SK-N-SH (cell line): ENCODE measurements around the gene PAXIP1. TPM values are rescaled to one million over a fixed set of nuclear protein-coding genes. Genes with fewer than 3 reads are reported as not detected.

Experiments used
- CTCF ChIA-PET: fragments of 300-600, 350-600 bp; formaldehyde crosslinking; extraction: SDS; loops from one replicate; lab custom pipeline; 2021; lab: Yijun Ruan, JAX
- POLR2A ChIA-PET: fragments of 350-600 bp; sonication (Branson Sonifier 250); formaldehyde crosslinking; extraction: SDS; loops from one replicate; lab custom pipeline; 2020; ENCODE audit warnings: antibody characterized with exemption, inconsistent platforms; lab: Yijun Ruan, JAX
- DNase-seq: peaks from one replicate; pipeline ENCODE4 v3.0.0; 2012
- H2AFZ ChIP-seq: fragments of 200-600 bp; sonication (generic); 2 replicates; pipeline ENCODE4 v1.8.1; 2016; ENCODE audit warnings: antibody characterized with exemption, mild to moderate bottlenecking, low read depth
- H3F3A ChIP-seq: fragments of 200-600 bp; sonication (generic); replicated peaks from 2 replicates; pipeline ENCODE3; 2016; ENCODE audit warnings: antibody characterized with exemption, mild to moderate bottlenecking; ENCODE audit not compliant: insufficient read depth
- H3K27ac ChIP-seq, 2 experiments: fragments of 200-500 bp in 1 of 2; fragments of 200-600 bp in 1 of 2; sonication (Bioruptor generic) in 1 of 2; sonication (generic), shearing (Covaris generic) in 1 of 2; 2 replicates each; pipeline versions ENCODE4 v1.5.1 to v1.6.1; 2014 to 2016; ENCODE audit warnings: low read depth in 2 of 2, inconsistent platforms in 1 of 2, low read length in 1 of 2, mild to moderate bottlenecking in 1 of 2, mixed read lengths in 1 of 2
- H3K27me3 ChIP-seq: fragments of 200-600 bp; sonication (generic), shearing (Covaris generic); 2 replicates; pipeline ENCODE4 v1.6.1; 2016; ENCODE audit warnings: mixed run types; ENCODE audit not compliant: insufficient read depth
- H3K36me3 ChIP-seq, 2 experiments: fragments of 200-500 bp in 1 of 2; fragments of 200-600 bp in 1 of 2; sonication (Bioruptor generic) in 1 of 2; sonication (generic) in 1 of 2; replicated peaks in 1 of 2; 2 replicates each; pipeline versions ENCODE3 to v1.5.1; 2014 to 2016; ENCODE audit warnings: low read length in 1 of 2, mild to moderate bottlenecking in 1 of 2; ENCODE audit not compliant: insufficient read depth in 2 of 2, control insufficient read depth in 1 of 2
- H3K4me1 ChIP-seq, 2 experiments: fragments of 200-500 bp in 1 of 2; fragments of 200-600 bp in 1 of 2; sonication (Bioruptor generic) in 1 of 2; sonication (generic), shearing (Covaris generic) in 1 of 2; 2 replicates each; pipeline versions ENCODE4 v1.5.1 to v1.6.1; 2014 to 2016; ENCODE audit warnings: low read depth in 1 of 2, low read length in 1 of 2, mixed run types in 1 of 2; ENCODE audit not compliant: insufficient read depth in 2 of 2, control insufficient read depth in 1 of 2
- H3K4me2 ChIP-seq: fragments of 200-600 bp; sonication (generic), shearing (Covaris generic); 2 replicates; pipeline ENCODE4 v1.6.1; 2017; ENCODE audit warnings: mixed run types
- H3K4me3 ChIP-seq, 2 experiments: fragments of 200-500 bp in 1 of 2; fragments of 200-600 bp in 1 of 2; sonication (Bioruptor generic) in 1 of 2; sonication (generic), shearing (Covaris generic) in 1 of 2; 2 replicates each; pipeline versions ENCODE4 v1.5.1 to v1.8.1; 2014 to 2016; ENCODE audit warnings: low read depth in 2 of 2, inconsistent platforms in 1 of 2, low read length in 1 of 2, mild to moderate bottlenecking in 1 of 2, mixed read lengths in 1 of 2, moderate library complexity in 1 of 2
- H3K79me2 ChIP-seq: fragments of 200-600 bp; sonication (generic); 2 replicates; pipeline ENCODE4 v1.8.1; 2017; ENCODE audit warnings: mild to moderate bottlenecking; ENCODE audit not compliant: insufficient read depth
- H3K9ac ChIP-seq: fragments of 200-600 bp; sonication (generic); 2 replicates; pipeline ENCODE4 v1.6.1; 2017; ENCODE audit warnings: mixed run types
- H3K9me2 ChIP-seq: fragments of 200-600 bp; sonication (generic); 2 replicates; pipeline ENCODE4 v1.6.1; 2017; ENCODE audit warnings: mixed run types
- H3K9me3 ChIP-seq: fragments of 200-600 bp; sonication (generic); 2 replicates; pipeline ENCODE4 v1.6.1; 2017; ENCODE audit warnings: mixed run types, mild to moderate bottlenecking, moderate library complexity
- H4K20me1 ChIP-seq: fragments of 200-600 bp; sonication (generic); 2 replicates; pipeline ENCODE4 v1.6.1; 2017; ENCODE audit warnings: mild to moderate bottlenecking, mixed run types; ENCODE audit not compliant: insufficient read depth
- CHD2 ChIP-seq: fragments of 150-350 bp; IDR thresholded peaks from 2 replicates; pipeline ENCODE4 v1.6.1; 2018; ENCODE audit warnings: low read length; ENCODE audit not compliant: partially characterized antibody
- ELF1 ChIP-seq: IDR thresholded peaks from 2 replicates; pipeline ENCODE4 v1.4.0; 2012
- EP300 ChIP-seq, 2 experiments: IDR thresholded peaks; 2 replicates each; pipeline versions ENCODE4 v1.4.0 to v1.6.1; 2012; ENCODE audit warnings: borderline replicate concordance in 1 of 2, low read depth in 1 of 2, low read length in 1 of 2
- FOXM1 ChIP-seq: IDR thresholded peaks from 2 replicates; pipeline ENCODE4 v1.4.0; 2012; ENCODE audit warnings: low read depth, mild to moderate bottlenecking
- JUND ChIP-seq: IDR thresholded peaks from 2 replicates; pipeline ENCODE4 v1.4.0; 2012
- MEF2A ChIP-seq: IDR thresholded peaks from 2 replicates; pipeline ENCODE4 v1.4.0; 2012; ENCODE audit warnings: low read depth, borderline replicate concordance
- MXI1 ChIP-seq: IDR thresholded peaks from 2 replicates; pipeline ENCODE4 v1.6.1; 2012; ENCODE audit warnings: mild to moderate bottlenecking, low read depth, low read length, improper control_type of control experiment
- NRF1 ChIP-seq: IDR thresholded peaks from 2 replicates; pipeline ENCODE4 v1.6.1; 2012; ENCODE audit warnings: low read depth, mild to moderate bottlenecking, low read length
- POLR2AphosphoS5 ChIP-seq: IDR thresholded peaks from 2 replicates; pipeline ENCODE4 v1.6.1; 2012; ENCODE audit warnings: low read depth, low read length
- RAD21 ChIP-seq: IDR thresholded peaks from 2 replicates; pipeline ENCODE4 v1.6.1; 2012; ENCODE audit warnings: mild to moderate bottlenecking, low read length
- SIN3A ChIP-seq: IDR thresholded peaks from 2 replicates; pipeline ENCODE4 v1.6.1; 2012; ENCODE audit warnings: low read depth, mild to moderate bottlenecking, low read length, moderate library complexity, borderline replicate concordance
- TCF12 ChIP-seq: IDR thresholded peaks from 2 replicates; pipeline ENCODE4 v1.4.0; 2012
- TEAD4 ChIP-seq: IDR thresholded peaks from 2 replicates; pipeline ENCODE4 v1.4.0; 2012; ENCODE audit warnings: mild to moderate bottlenecking, borderline replicate concordance; ENCODE audit not compliant: insufficient read depth
- WGBS: methylation state at CpG from one replicate; pipeline ENCODE4 v1.1.6; 2017; ENCODE audit warnings: low lambda C conversion rate; 5-methylcytosine and 5-hydroxymethylcytosine counted together
- polyA plus RNA-seq, 3 experiments: library from polyadenylated mRNA; depleted of rRNA; stranded (reverse); fragments of >200 nt; gene quantifications; 2 replicates each; pipeline ENCODE4 v1.2.3, GENCODE V29; 2012
- TF ChIP-seq, protein P1 (sequence below): IDR thresholded peaks from 2 replicates; pipeline ENCODE4 v1.6.1; 2012; ENCODE audit warnings: mild to moderate bottlenecking, low read depth, low read length, moderate library complexity
- TF ChIP-seq, protein P2 (sequence below): fragments of 150-350 bp; IDR thresholded peaks from 2 replicates; pipeline ENCODE4 v1.6.1; 2016; ENCODE audit warnings: mild to moderate bottlenecking, low read depth, low read length
- TF ChIP-seq, protein P3 (sequence below): IDR thresholded peaks from 2 replicates; pipeline ENCODE4 v1.4.0; 2012; ENCODE audit warnings: low read depth, borderline replicate concordance

Gene PAXIP1
- polyA plus RNA-seq, 1 of the 3 experiments (the other 2 are of a cell fraction), result 9.2 TPM

DNA sequence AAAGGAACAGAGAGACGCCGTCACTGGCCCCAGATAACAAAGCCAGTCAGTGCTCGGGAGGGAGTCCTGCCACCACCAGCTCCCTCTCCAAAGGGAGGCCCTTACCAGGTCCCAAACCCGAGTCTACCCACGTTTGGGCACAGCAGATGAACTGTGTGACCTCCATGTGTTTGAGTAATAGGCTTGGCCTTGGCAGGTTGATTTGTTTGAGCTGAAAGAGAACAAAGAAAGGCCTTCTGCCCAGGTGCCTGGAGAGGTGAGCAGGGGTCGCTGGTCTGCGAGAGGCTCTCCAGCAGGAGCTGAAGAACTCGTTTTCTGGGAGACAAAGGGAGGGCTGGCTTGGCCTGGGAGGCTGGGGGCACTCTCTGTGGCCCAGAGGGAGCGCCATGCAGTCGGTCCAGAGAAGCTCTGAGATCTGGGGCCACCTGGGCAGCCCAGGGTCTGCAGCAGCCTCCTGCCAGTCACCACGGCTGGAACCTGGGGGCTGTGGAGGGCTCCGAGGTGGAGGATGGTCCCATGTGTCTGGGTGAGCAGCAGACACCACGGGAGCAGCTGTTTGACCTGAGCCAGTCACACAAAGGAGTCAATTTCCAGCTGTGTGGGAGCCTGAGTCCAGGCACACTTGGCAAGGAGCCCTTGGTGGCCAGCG, 99.7 kb downstream of the PAXIP1 start:
- ChIA-PET POLR2A (no interaction called here), CTCF (interaction anchor here (0.5 to 13.0 kb wide), 5 partner anchors 10 to 544 kb away, joined by 3 to 126 read pairs (median 10); no protein-coding TSS in a partner anchor)
- Histone ChIP-seq H2AFZ (no peak overlapping the region), H3K36me3 (no peaks in the 10 kb centered on the region), H3K4me1 (no peaks in the 10 kb centered on the region), H3K79me2 (no peaks in the 10 kb centered on the region), H3K4me2 (no peak overlapping the region), H3K4me3 (no peak overlapping the region), H3K9me2 (no peaks in the 10 kb centered on the region), H3F3A (no peaks in the 10 kb centered on the region), H3K9ac (no peak overlapping the region), H3K9me3 (no peaks in the 10 kb centered on the region), H4K20me1 (no peaks in the 10 kb centered on the region), H3K27ac (no peak overlapping the region), H3K27me3 (no peaks in the 10 kb centered on the region)
- 24% methylated on average over 10 of the region's 14 CpGs for WGBS
- TF ChIP-seq, protein P1, sequence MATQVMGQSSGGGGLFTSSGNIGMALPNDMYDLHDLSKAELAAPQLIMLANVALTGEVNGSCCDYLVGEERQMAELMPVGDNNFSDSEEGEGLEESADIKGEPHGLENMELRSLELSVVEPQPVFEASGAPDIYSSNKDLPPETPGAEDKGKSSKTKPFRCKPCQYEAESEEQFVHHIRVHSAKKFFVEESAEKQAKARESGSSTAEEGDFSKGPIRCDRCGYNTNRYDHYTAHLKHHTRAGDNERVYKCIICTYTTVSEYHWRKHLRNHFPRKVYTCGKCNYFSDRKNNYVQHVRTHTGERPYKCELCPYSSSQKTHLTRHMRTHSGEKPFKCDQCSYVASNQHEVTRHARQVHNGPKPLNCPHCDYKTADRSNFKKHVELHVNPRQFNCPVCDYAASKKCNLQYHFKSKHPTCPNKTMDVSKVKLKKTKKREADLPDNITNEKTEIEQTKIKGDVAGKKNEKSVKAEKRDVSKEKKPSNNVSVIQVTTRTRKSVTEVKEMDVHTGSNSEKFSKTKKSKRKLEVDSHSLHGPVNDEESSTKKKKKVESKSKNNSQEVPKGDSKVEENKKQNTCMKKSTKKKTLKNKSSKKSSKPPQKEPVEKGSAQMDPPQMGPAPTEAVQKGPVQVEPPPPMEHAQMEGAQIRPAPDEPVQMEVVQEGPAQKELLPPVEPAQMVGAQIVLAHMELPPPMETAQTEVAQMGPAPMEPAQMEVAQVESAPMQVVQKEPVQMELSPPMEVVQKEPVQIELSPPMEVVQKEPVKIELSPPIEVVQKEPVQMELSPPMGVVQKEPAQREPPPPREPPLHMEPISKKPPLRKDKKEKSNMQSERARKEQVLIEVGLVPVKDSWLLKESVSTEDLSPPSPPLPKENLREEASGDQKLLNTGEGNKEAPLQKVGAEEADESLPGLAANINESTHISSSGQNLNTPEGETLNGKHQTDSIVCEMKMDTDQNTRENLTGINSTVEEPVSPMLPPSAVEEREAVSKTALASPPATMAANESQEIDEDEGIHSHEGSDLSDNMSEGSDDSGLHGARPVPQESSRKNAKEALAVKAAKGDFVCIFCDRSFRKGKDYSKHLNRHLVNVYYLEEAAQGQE, result no peak
- TF ChIP-seq RAD21 (no peak), CHD2 (no peak), ELF1 (no peak), NRF1 (no peak), JUND (no peak)
- TF ChIP-seq, protein P2, sequence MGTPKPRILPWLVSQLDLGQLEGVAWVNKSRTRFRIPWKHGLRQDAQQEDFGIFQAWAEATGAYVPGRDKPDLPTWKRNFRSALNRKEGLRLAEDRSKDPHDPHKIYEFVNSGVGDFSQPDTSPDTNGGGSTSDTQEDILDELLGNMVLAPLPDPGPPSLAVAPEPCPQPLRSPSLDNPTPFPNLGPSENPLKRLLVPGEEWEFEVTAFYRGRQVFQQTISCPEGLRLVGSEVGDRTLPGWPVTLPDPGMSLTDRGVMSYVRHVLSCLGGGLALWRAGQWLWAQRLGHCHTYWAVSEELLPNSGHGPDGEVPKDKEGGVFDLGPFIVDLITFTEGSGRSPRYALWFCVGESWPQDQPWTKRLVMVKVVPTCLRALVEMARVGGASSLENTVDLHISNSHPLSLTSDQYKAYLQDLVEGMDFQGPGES, result no peak
- DNase-seq, result peak; percentile 16

DNA sequence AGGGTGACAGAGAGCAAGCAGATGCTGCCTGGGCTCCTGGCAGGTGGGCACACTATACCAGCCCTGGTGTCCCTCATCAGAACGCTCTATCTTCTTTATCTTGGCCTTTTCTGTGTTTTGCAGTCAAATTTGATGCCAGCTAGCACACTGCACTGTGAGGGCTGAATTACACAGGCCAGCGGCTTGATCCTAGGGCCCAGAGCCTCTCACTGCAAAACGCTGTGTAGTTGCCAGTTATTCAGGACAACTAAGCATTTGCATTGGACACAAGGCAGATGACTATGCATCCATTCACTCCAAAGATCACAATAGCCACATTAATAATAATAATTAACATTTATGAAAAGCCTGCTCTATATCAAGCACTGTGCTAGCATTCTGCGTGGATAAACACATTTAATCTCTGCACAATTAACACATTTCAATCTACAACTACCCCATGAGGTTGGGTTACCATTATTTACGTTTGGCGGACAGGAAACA, 100.3 kb downstream of the PAXIP1 start:
- no peak overlapping the region for H2AFZ ChIP-seq

More for the DNA sequence above, 100.3 kb downstream of the PAXIP1 start:
- H3K9me2 ChIP-seq, result no peaks in the 10 kb centered on the region
- H4K20me1 ChIP-seq, result no peaks in the 10 kb centered on the region
- H3K9me3 ChIP-seq, result no peaks in the 10 kb centered on the region
- H3K9ac ChIP-seq, result no peak overlapping the region
- H3K27ac ChIP-seq, result no peak overlapping the region
- H3K27me3 ChIP-seq, result no peaks in the 10 kb centered on the region
- WGBS, result 37% methylated on average over 6 of the region's 6 CpGs
- ChIA-PET POLR2A (no interaction called here), CTCF (interaction anchor here (2.4 to 13.0 kb wide), 3 partner anchors 10 to 442 kb away, joined by 10 to 126 read pairs (median 17); no protein-coding TSS in a partner anchor)
- no peak overlapping the region for H3K4me3 ChIP-seq
- H3F3A ChIP-seq, result no peaks in the 10 kb centered on the region
- no peak for DNase-seq
- H3K4me2 ChIP-seq, result no peak overlapping the region
- H3K79me2 ChIP-seq, result no peaks in the 10 kb centered on the region
- no peaks in the 10 kb centered on the region for H3K36me3 ChIP-seq
- H3K4me1 ChIP-seq, result no peaks in the 10 kb centered on the region
- TF ChIP-seq FOXM1 (no peak), EP300 (IDR thresholded peaks at IDR 0.05; ENCODE audit: borderline replicate concordance in 1 of 2, low read depth in 1 of 2, low read length in 1 of 2) (no peak), MXI1 (no peak), TEAD4 (no peak), POLR2AphosphoS5 (no peak), TCF12 (no peak), NRF1 (no peak), CHD2 (no peak), MEF2A (no peak), JUND (no peak), RAD21 (no peak), SIN3A (no peak)
- TF ChIP-seq, protein P3, sequence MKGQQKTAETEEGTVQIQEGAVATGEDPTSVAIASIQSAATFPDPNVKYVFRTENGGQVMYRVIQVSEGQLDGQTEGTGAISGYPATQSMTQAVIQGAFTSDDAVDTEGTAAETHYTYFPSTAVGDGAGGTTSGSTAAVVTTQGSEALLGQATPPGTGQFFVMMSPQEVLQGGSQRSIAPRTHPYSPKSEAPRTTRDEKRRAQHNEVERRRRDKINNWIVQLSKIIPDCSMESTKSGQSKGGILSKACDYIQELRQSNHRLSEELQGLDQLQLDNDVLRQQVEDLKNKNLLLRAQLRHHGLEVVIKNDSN, result no peak
